ENCODE results near the gene NIN. TPM values are rescaled to one million over a fixed set of nuclear protein-coding genes. Genes with fewer than 3 reads are reported as not detected.

NIN gene
- total RNA-seq, 1 experiment from 2014 or later: 36.5 TPM

- Histone ChIP-seq H3K79me2 (ENCODE audit: low read depth) (no peaks in the 10 kb centered on the region), H3K9me3 (ENCODE audit: insufficient read depth, low read depth) (no peaks in the 10 kb centered on the region), H4K20me1 (ENCODE audit: insufficient read depth) (no peaks in the 10 kb centered on the region), H3K36me3 (ENCODE audit: low read depth) (no peaks in the 10 kb centered on the region), H3K27me3 (ENCODE audit: insufficient read depth, low read depth) (no peaks in the 10 kb centered on the region), H3K4me3 (no peak overlapping the region), H2AFZ (no peak overlapping the region), H3K9me2 (ENCODE audit: insufficient read depth) (no peaks in the 10 kb centered on the region), H3K4me2 (no peak overlapping the region), H3F3A (ENCODE audit: insufficient read depth, low read depth) (no peaks in the 10 kb centered on the region; the same call in 1 of the 2 replicates), H3K27ac (no peak overlapping the region), H3K4me1 (replicated peaks; ENCODE audit: insufficient read depth) (0 out of 2 replicates have a peak, but pooled peaks cover 5% of the 10 kb centered on the region)
- DNase-seq: no peak
- no TSS peak for BruUV-seq (replicated peaks)
- POLR2A ChIA-PET (ENCODE audit: unreplicated experiment): no interaction called here
- intact Hi-C loops (cut with micrococcal nuclease; ENCODE audit: unreplicated experiment): no loop called here
- no peak for TF ChIP-seq EZH2 (IDR thresholded peaks at IDR 0.05; ENCODE audit: low read depth)
- TF ChIP-seq, protein P1, sequence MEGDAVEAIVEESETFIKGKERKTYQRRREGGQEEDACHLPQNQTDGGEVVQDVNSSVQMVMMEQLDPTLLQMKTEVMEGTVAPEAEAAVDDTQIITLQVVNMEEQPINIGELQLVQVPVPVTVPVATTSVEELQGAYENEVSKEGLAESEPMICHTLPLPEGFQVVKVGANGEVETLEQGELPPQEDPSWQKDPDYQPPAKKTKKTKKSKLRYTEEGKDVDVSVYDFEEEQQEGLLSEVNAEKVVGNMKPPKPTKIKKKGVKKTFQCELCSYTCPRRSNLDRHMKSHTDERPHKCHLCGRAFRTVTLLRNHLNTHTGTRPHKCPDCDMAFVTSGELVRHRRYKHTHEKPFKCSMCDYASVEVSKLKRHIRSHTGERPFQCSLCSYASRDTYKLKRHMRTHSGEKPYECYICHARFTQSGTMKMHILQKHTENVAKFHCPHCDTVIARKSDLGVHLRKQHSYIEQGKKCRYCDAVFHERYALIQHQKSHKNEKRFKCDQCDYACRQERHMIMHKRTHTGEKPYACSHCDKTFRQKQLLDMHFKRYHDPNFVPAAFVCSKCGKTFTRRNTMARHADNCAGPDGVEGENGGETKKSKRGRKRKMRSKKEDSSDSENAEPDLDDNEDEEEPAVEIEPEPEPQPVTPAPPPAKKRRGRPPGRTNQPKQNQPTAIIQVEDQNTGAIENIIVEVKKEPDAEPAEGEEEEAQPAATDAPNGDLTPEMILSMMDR (conservative IDR thresholded peaks at IDR 0.05): no peak
- CTCF ChIA-PET: no interaction called here
These were observed 64.5 kb downstream of the NIN start for GRCh38 chr14:50766338-50766886.

DNA sequence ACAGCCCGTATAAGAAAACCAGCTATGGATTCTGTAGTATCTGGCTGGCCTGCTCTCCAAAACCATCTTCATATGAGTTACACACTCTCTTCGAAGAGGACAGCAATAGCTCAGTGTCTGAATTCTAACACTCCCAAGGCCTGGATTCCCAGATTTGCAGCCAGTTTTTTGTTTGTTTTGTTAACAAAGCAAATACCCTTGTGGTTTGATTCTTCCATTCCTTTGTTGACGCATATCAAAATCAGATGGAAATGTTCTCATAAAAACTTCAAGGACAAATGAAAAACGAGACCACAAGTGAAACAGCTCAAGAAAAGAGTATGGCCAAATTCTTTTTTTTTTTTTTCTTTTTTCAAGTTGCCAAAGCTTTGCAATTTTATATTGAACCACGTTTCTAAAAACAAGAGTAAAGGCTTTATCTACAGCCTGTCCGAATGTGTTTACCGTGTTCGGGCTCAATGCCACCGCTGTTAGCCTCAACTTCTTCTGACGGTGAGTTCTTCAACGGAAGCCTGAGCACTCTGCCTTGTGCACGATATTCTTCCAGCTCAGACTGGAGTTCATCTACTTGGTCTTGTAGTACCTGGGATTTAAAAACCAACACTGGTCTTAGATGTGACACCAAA, 67.5 kb downstream of the NIN start:
- intact Hi-C loops (cut with micrococcal nuclease; ENCODE audit: unreplicated experiment): no loop called here
- no peak for TF ChIP-seq EZH2 (IDR thresholded peaks at IDR 0.05; ENCODE audit: low read depth)
- TF ChIP-seq, protein P1 (conservative IDR thresholded peaks at IDR 0.05): no peak
- H3K27ac ChIP-seq: no peak overlapping the region
- no peak overlapping the region for H3K4me2 ChIP-seq
- no peaks in the 10 kb centered on the region for H3K27me3 ChIP-seq (ENCODE audit: insufficient read depth, low read depth)
- no peak overlapping the region for H2AFZ ChIP-seq
- DNase-seq: peak in 1 of 2 experiments; percentile 80
- no peaks in the 10 kb centered on the region for H3K9me3 ChIP-seq (ENCODE audit: insufficient read depth, low read depth)
- H3K9me2 ChIP-seq (ENCODE audit: insufficient read depth): no peaks in the 10 kb centered on the region
- BruUV-seq (replicated peaks): no TSS peak
- H3K4me3 ChIP-seq: no peak overlapping the region
- CTCF ChIA-PET: no interaction called here
- no peaks in the 10 kb centered on the region for H3K4me1 ChIP-seq (replicated peaks; ENCODE audit: insufficient read depth)
- H4K20me1 ChIP-seq (ENCODE audit: insufficient read depth): no peaks in the 10 kb centered on the region
- H3F3A ChIP-seq (ENCODE audit: insufficient read depth, low read depth): no peaks in the 10 kb centered on the region; the same call in 1 of the 2 replicates
- H3K36me3 ChIP-seq (ENCODE audit: low read depth): no peaks in the 10 kb centered on the region
- POLR2A ChIA-PET (ENCODE audit: unreplicated experiment): interaction anchor here (0.6 kb wide), 1 partner anchor 901 kb away, joined by 4 read pairs; no protein-coding TSS in a partner anchor
- H3K79me2 ChIP-seq (ENCODE audit: low read depth): no peaks in the 10 kb centered on the region

DNA sequence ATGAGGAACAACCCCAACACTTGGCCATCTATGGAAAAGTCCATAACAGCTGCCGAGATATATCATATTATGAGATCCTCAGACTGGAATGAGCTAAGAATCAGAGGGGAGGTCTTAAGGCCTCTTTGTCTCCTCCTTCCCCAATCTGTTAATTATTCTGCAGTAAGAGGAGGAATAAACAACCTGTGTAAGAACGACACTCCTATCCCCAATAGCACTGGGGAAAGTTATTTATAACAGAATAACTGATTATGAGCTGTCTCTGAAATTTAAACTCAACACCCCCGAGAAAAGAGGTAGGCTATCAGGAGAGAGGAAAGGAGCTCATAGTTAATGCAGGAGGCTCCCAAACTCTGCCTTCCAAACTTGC, 68.0 kb downstream of the NIN start:
- Histone ChIP-seq H3K9me3 (ENCODE audit: insufficient read depth, low read depth) (no peaks in the 10 kb centered on the region), H3K36me3 (ENCODE audit: low read depth) (no peaks in the 10 kb centered on the region), H3K9me2 (ENCODE audit: insufficient read depth) (no peaks in the 10 kb centered on the region), H3K27me3 (ENCODE audit: insufficient read depth, low read depth) (no peaks in the 10 kb centered on the region), H3K79me2 (ENCODE audit: low read depth) (no peaks in the 10 kb centered on the region), H2AFZ (no peak overlapping the region), H3K4me2 (no peak overlapping the region), H3K4me1 (replicated peaks; ENCODE audit: insufficient read depth) (no peaks in the 10 kb centered on the region), H3F3A (ENCODE audit: insufficient read depth, low read depth) (no peaks in the 10 kb centered on the region; the same call in 1 of the 2 replicates), H3K27ac (no peak overlapping the region), H3K4me3 (no peak overlapping the region), H4K20me1 (ENCODE audit: insufficient read depth) (no peaks in the 10 kb centered on the region)
- TF ChIP-seq EZH2 (IDR thresholded peaks at IDR 0.05; ENCODE audit: low read depth): no peak
- TF ChIP-seq, protein P1 (conservative IDR thresholded peaks at IDR 0.05): no peak
- CTCF ChIA-PET: no interaction called here
- POLR2A ChIA-PET (ENCODE audit: unreplicated experiment): interaction anchor here (0.6 kb wide), 1 partner anchor 900 kb away, joined by 4 read pairs; no protein-coding TSS in a partner anchor
- no TSS peak for BruUV-seq (replicated peaks)
- no peak for DNase-seq
- intact Hi-C loops (cut with micrococcal nuclease; ENCODE audit: unreplicated experiment): no loop called here
